GM12864 (cell line): Measurements from ENCODE around the gene DDX49.

Experiments
- DNase-seq: peaks from one replicate; pipeline ENCODE4 v3.0.0-alpha.2; 2011; ENCODE audit warnings: low read depth
- H3K4me3 ChIP-seq: 2 replicates; pipeline ENCODE4 v1.5.1; 2011; ENCODE audit warnings: mild to moderate bottlenecking, low read depth, low read length, control low read depth
- TF ChIP-seq, protein P1 (sequence below): IDR thresholded peaks from 2 replicates; pipeline ENCODE4 v1.5.1; 2011; ENCODE audit warnings: low read depth, mild to moderate bottlenecking, moderate library complexity, low read length, control low read depth, inconsistent platforms; ENCODE audit errors: missing control alignments

Gene DDX49

DNA sequence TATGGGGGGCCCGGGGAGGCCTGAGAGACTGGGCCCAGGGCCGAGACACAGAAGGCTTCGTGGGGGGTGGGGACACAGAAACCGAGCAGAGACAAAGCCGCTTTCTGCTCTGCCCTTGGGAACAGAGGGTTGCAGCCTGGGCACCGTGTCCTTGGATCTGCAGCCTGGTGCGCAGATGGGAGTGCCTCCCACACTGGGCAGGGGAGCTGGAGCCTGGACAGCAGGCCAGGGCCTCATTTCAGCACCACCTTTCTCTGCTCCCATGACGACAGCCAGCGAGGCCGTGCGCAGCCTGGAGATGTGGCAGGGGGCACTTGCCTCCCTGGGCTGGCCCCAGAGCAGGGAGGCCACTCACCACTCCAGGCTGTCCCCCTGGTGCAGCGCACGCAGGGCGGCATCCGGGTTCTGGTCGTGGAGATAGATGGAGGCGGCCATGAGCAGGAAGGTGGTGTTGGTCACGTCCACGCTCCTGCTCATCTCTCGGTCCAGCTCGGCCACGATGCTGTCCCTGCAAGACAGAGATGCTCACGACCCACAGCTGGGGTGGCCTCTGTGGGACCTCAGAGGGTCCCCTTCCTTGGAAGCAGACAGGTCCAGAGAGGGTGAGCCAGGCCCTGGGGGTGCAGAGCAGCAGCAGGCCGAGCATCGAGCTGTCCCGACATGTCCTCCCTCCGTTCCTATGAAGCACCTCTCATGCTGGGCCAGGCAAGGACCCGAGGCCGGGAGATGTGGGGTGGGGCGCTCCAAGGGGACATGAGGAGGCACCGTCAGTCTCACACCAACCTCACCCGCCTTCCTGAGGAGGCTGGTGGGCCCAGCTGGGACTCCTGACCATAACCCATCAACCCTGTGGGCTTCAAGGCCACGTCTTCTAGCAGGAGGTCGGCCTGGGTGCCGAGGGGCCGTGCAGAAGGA, 12.7 kb upstream of the DDX49 start:
- DNase-seq, result no peak
- TF ChIP-seq, protein P1, sequence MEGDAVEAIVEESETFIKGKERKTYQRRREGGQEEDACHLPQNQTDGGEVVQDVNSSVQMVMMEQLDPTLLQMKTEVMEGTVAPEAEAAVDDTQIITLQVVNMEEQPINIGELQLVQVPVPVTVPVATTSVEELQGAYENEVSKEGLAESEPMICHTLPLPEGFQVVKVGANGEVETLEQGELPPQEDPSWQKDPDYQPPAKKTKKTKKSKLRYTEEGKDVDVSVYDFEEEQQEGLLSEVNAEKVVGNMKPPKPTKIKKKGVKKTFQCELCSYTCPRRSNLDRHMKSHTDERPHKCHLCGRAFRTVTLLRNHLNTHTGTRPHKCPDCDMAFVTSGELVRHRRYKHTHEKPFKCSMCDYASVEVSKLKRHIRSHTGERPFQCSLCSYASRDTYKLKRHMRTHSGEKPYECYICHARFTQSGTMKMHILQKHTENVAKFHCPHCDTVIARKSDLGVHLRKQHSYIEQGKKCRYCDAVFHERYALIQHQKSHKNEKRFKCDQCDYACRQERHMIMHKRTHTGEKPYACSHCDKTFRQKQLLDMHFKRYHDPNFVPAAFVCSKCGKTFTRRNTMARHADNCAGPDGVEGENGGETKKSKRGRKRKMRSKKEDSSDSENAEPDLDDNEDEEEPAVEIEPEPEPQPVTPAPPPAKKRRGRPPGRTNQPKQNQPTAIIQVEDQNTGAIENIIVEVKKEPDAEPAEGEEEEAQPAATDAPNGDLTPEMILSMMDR, result no peak
- no peak overlapping the region for H3K4me3 ChIP-seq

DNA sequence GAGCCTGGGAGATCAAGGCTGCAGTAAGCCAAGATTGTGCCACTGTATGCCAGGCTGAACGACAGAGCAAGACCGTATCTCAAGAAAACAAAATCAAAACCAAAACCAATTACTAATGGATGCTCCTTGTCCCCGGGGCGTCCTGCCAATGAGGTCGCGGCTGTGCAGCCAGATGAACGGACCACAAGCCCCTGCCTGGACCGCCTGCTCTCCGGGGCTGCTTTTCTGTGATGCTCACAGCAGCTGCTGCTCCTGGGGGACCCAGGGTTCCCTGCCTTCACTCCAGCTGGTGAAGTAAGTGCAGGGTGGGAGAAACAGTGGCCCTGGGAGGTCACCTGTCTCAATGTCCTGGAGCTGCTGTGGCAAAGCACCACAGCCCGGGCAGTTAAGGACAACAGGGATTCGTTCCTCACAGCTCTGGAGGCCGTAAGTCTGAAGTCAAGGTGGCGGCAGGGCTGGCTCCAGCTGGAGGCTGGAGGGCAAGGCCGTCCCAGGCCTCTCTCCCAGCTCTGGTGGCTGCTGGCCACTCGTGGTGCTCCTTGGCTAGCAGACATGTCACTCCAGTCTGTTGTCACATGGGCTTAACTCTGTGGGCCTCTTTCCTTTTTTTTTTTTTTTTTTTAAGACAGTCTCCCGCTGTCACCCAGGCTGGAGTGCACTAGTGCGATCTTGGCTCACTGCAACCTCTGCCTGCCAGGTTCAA, 10.4 kb upstream of the DDX49 start:
- no peak overlapping the region for H3K4me3 ChIP-seq
- DNase-seq, result no peak
- TF ChIP-seq, protein P1, result no peak

DNA sequence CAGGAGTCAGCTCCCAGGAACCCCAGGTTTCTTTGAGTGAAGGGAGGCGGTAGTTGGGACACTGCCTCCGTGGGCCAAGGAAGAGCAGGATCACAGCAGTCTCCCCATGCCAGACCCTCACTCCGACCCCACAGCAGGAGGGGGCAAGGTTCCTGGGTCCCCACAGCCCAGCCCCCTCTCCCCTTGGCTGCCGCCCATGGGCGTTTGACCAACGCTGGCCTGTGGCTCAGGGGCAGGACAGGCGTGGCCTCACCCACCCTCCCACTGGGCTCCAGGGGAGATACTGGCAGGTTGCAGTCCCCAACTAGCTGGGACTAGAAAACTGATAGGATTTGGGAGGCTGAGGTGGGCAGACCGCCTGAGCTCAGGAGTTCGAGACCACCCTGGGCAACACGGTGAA, 9.5 kb upstream of the DDX49 start:
- TF ChIP-seq, protein P1, result no peak
- DNase-seq, result no peak
- H3K4me3 ChIP-seq, result no peak overlapping the region

DNA sequence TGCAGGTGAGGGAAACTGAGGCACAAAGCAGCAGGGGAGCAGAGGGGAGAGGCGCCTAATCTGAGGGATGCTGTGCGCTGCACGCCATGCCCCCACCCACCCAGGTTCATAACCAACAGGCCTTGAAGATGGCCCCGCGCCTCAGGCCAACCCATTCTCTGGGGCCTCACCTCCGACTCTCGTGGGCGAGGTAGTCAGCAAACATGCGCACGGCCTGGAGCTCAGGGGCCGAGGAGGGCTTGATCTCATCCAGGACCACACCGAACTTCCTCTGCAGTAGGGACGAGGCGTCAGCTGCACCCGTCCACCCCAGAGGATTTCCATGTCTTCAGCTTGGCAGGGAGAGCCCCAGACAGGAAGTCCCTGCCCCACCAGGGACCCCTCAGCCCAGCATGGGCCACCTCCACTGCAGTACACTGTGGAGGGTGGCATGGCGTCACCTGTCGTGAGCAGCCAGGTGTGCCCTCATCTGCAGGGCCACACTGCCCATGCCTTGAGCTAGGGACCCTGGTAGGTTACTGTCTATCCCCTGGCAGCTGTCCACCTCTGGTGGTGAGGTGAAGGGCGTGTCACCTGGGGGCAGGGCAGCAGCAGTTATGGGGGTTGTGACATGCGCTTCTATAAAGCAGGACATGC, 8.6 kb upstream of the DDX49 start:
- no peak overlapping the region for H3K4me3 ChIP-seq
- TF ChIP-seq, protein P1, result no peak
- no peak for DNase-seq

DNA sequence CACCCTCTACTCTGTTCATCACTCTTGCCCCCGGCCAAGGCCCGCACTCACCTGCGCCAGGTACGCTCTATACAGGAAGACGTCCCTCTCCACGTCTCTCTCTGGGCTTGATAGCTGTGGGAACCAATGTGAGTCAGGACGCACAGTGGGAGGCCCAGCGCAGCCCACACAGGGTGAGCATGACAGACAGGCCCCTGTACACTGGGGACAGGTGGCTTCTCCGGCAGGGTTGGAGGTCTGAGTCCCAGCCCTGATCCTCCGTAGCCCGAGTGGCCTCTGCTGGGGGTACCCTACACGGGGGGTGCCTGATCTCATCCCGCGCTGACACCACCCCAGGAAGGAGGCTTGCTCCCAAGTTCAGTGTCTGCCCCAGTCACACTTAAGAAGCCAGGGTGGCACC, 6.6 kb upstream of the DDX49 start:
- H3K4me3 ChIP-seq, result no peak overlapping the region
- TF ChIP-seq, protein P1, result no peak
- no peak for DNase-seq

DNA sequence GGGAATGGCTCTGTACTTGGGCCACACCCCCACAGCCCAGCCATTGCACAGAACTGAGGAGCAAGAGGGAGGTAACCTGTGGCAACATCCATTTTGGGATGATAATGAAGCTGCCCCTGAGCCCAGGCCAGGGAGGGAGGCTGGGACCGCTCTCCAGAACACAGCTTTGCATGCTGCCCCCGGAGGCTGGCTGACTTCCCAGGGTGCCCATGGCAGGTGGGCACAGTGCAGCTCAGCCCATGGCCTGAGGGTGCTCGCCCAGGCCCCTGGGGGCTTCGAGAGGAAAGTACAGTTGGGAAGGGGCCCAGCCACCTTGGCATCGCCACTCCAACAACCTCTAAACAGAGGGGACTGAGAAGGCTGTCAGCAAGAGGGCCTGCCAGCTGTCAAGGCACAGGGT, 6.0 kb upstream of the DDX49 start:
- TF ChIP-seq, protein P1, result no peak
- DNase-seq, result no peak
- no peak overlapping the region for H3K4me3 ChIP-seq
